GM21737 (cell line): ENCODE data around the gene NADSYN1.
"Not testable (repeated sequence)": the region's sequence is repeated elsewhere in the genome, so short reads cannot be mapped to it uniquely, and the experiment has no call there.

ENCODE experiments used
- ATAC-seq: cut with Tn5 transposase; IDR thresholded peaks from one replicate; pipeline ENCODE4 v1.9.1; 2021; ENCODE audit warnings: mild to moderate bottlenecking, moderate library complexity; ENCODE audit not compliant: unreplicated experiment

The NADSYN1 gene

DNA sequence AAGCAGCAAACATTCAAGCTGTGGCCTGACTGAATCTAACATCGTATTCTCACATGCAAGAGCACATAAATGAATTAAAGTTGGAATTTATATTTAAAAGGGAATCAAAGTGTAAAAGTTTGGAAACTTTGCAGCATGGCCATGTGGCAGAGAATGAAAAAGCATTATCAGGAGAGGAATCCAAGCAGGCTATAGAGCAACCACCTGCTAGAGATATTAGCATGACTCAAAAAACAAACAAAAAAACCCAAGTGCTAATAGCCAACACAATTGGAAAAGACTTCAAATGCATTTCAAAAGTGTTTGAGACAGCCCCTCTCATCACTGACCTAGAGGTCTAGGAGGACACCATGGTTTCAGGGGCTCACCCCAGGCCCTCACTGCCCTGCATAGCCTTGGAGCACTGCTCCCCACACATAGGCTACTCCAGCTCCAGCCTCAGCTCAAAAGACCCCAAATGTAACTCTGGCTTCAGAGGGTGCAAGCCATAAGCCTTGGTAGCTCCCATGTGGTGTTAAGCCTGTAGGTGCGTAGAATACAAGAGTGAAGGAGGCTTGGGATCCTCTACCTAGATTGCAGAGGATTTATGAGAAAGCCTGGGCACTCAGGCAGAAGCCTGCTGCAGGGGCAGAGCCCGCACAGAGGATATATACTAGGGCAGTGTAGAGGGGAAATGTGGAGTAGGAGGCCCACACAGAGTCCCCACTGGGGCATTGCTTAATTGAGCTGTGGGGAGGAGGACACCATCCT lies 72.4 kb downstream of the NADSYN1 start:
- no peak for ATAC-seq

DNA sequence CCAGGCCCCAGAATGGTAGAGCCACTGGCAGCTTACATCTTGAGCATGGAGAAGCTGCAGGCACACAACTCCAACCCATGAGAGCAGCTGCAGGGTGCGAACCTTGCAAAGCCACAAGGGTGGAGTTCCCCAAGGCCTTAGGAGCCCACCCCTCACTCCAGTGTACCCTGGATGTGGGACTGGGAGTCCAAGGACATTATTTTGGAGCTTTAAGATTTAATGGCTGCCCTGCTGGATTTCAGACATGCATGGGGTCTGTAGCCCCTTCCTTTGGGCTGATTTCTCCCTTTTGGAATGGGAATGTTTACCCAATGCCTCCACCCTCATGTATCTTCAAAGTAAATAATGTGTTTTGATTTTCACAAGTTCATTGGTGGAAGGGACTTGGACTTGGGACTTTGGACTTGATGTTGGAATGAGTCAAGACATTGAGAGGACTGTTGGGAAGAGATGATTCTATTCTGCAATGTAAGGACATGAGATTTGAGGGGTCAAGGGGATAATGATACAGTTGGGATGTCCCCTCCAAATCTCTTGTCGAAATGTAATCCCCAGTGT lies 73.0 kb downstream of the NADSYN1 start:
- ATAC-seq = no peak

DNA sequence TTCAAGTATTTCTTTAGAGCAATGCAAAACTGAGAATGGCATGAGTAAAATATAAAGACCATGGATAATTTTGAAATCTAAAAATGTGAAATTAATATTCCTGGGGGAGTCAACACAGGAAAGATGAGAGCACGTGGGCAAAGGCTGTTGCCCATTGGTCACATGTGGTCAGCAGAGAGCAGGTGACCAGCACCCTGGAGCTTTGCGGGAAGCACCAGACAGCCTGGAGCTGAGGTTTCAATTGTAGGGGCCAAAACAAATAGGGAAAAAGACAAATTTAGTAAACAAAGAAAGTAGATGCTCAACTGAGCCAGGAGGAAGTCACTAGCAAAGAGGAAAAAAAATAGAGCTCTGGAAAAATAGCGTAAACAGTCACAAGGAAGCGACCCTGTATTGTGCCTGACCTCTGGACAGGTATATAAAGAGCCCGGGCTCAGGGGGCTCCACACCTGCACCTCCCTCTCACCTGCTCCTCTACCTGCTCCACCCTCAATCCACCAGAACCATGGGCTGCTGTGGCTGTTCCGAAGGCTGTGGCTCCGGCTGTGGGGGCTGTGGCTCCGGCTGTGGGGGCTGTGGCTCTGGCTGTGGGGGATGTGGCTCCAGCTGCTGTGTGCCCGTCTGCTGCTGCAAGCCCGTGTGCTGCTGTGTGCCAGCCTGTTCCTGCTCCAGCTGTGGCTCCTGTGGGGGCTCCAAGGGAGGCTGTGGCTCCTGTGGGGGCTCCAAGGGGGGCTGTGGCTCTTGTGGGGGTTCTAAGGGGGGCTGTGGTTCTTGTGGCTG lies 74.0 kb downstream of the NADSYN1 start, which contains the start of gene KRTAP5-7:
Gene KRTAP5-7, plus strand, starts transcription at position 472 of the 780 bp plus-strand sequence. Its CDS starts 34 bp downstream, at position 506.
- not testable (repeated sequence) for ATAC-seq

- no peak for ATAC-seq
Observed at GRCh38 chr11:71527576-71528210, 74.7 kb downstream of the NADSYN1 start.

- ATAC-seq = no peak
Observed at GRCh38 chr11:71530602-71531001, 77.6 kb downstream of the NADSYN1 start.

GRCh38 chr11:71532036-71532610 lies 79.1 kb downstream of the NADSYN1 start:
- no peak for ATAC-seq

DNA sequence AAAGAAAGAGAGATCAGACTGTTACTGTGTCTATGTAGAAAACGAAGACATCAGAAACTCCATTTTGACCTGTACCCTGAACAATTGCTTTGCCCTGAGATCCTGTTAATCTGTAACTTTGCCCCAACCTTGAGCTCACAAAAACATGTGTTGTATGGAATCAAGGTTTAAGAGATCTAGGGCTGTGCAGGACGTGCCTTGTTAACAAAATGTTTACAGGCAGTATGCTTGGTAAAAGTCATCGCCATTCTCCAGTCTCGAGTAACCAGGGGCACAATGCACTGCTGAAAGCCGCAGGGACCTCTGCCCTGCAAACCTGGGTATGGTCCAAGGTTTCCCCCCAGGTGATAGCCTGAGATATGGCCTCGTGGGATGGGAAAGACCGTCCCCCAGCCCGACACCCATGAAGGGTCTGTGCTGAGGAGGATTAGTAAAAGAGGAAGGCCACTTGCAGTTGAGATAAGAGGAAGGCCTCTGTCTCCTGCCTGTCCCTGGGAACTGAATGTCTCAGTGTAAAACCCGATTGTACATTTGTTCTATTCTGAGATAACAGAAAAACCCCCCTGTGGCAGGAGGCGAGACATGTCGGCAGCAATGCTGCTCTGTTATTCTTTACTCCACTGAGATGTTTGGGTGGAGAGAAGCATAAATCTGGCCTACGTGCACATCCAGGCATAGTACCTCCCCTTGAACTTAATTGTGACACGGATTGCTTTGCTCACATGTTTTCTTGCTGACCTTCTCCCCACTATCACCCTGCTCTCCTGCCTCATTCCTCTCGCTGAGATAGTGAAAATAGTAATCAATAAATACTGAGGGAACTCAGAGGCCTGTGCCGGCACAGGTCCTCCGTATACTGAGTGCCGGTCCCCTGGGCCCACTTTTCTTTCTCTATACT lies 82.0 kb downstream of the NADSYN1 start:
- not testable (repeated sequence) for ATAC-seq

GRCh38 chr11:71535825-71536224 lies 82.8 kb downstream of the NADSYN1 start:
- no peak for ATAC-seq

DNA sequence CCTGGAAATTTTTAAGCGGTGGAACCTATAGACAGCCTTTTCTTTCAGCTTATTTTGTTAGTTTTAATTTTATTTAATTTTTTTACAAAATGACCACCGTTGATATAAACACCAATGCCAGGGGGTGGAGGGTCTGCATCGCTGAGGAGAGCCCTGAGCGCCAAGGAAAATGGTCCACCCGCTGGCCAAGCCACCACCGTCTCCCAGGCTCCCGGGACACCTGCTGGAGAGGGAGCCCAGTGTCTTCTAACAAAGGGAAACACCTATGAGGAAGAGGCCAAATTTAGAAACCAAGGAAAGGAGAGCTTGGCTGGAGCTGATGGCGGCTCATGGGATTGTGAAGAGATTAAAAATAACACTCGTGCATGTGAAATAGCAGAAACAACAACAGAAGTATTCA lies 84.5 kb downstream of the NADSYN1 start:
- no peak for ATAC-seq

DNA sequence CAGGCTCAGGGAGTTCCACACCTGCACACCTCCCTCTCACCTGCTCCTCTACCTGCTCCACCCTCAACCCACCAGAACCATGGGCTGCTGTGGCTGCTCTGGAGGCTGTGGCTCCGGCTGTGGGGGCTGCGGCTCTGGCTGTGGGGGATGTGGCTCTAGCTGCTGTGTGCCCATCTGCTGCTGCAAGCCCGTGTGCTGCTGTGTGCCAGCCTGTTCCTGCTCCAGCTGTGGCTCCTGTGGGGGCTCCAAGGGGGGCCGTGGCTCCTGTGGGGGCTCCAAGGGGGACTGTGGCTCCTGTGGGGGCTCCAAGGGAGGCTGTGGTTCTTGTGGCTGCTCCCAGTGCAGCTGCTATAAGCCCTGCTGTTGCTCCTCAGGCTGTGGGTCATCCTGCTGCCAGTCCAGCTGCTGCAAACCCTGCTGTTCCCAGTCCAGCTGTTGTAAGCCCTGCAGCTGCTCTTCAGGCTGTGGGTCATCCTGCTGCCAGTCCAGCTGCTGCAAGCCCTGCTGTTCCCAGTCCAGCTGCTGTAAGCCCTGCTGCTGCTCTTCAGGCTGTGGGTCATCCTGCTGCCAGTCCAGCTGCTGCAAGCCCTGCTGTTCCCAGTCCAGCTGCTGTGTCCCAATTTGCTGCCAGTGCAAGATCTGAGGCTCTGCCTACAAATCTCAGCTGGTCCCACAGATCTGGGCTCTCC lies 85.1 kb downstream of the NADSYN1 start, which contains the start of gene KRTAP5-8:
Gene KRTAP5-8, plus strand, starts transcription at position 49 of the 689 bp plus-strand sequence. Its CDS starts 31 bp downstream, at position 80.
- ATAC-seq = not testable (repeated sequence)

GRCh38 chr11:71538666-71538990 lies 85.6 kb downstream of the NADSYN1 start:
- no peak for ATAC-seq

DNA sequence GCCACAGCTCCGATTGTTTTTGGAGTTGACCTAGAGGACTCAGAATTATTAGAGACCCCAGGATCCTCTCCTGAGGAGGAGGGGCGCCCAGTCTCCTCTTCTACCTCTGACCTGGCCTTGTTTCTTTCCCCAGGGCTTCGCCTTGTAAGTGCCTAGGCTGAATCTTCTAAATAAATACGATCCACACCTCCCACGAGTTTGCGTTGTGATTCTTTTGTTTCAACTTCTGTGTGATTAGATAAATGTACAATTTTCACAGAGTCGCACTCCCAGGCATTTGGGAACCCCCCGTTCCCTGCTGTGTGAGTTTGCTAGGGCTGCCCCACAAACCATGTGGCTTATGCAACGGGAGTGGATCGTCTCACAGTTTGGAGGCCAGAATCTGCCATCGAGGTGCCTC lies 86.0 kb downstream of the NADSYN1 start:
- no peak for ATAC-seq

DNA sequence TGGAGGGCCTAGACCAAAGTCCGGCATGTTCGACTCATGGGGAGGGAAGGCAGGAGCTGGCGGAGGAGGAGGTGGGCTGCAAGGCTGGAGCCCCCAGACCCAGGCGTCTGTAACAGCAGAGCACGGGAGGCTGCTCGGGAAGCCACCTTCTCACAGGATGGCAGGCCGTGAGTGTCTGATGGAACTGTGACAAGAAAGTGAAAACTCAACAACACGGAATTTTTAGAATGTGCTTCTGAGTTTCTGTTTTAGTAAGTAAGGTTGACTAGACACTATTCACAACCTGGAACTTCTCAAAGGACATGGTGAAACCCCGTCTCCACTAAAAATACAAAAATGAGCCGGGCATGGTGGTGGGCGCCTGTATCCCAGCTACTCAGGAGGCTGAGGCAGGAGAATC lies 87.0 kb downstream of the NADSYN1 start:
- not testable (repeated sequence) for ATAC-seq

GRCh38 chr11:71540521-71541304 lies 87.7 kb downstream of the NADSYN1 start:
- ATAC-seq = not testable (repeated sequence)

- no peak for ATAC-seq
Observed at GRCh38 chr11:71542382-71542781, 89.4 kb downstream of the NADSYN1 start.

DNA sequence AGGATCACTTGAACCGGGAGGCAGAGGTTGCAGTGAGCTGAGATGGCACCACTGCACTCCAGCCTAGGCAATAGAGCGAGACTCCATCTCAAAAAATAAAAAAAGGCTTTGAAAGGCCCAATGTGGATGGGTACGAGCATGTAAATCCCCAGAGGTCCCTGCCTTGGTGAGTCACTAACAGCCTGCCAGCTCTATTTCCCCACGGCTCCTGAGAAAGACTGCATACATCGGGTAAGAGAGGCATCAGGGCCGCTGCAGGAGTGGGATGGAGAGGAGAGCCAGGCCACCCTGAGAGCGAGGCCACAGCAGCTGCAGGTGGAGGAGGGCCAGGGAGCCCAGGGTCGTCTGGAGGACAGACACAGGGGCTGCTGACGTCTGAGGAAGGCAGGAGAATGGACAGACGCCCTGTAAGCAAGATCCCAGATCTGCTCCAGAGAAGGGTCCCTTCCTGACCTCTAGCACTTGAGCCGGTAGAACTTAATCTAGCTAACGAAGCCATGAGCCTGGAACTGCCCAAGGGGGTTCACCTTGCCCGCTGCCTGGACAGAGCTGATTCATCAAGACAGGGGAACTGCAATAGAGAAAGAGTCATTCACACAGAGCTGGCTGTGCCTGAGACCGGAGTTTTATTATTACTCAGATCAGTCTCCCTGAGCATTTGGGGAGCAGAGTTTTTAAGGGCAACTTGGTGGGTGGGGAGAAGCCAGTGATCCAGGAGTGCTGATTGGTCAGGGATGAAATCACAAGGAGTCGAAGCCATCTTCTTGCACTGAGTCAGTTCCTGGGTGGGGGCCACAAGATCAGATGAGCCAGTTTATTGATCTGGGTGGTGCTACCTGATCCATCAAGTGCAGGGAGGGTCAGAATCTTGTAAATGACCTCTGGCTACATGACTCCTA lies 90.1 kb downstream of the NADSYN1 start:
- no peak for ATAC-seq

DNA sequence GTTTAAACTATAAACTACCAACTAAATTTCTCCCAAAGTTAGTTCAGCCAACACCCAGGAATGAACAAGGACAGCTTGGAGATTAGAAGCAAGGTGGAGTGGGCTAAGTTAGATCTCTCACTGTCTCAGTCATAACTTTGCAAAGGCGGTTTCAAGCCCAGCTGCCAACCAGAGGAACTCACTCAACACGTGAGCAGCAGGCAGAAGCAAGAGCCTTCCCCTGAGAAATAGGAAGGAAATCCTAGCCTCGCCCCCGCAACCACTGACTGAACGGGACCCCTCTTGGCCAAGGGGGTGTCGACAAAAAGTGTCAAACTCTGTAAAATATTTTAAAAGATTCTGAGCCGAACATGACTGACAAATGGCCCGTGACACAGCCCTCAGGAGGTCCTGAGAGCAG lies 90.9 kb downstream of the NADSYN1 start:
- no peak for ATAC-seq
